Right atrium auricular region (tissue), 2 donors: ENCODE measurements around the gene KCNB1. TPM values are rescaled to one million over a fixed set of nuclear protein-coding genes. Genes with fewer than 3 reads are reported as not detected.
A peak's percentile ranks its signal among the peaks of the same experiment; 100 is the strongest.

Source experiments
- DNase-seq: peaks from one replicate; pipeline ENCODE4 v3.0.0-alpha.2; 2019; ENCODE audit warnings: low spot score
- H3K27ac ChIP-seq, 2 donors: fragments of 200-600 bp; sonication (generic); 1 replicate in 1 of 2; 2 replicates in 1 of 2; pipeline ENCODE4 v1.5.1; 2016 to 2019
- H3K27me3 ChIP-seq, 2 donors: fragments of 200-600 bp; sonication (generic); one replicate each; pipeline versions ENCODE4 v1.5.1 to v1.6.0; 2017 to 2019
- H3K36me3 ChIP-seq: fragments of 200-600 bp; sonication (generic); one replicate; pipeline ENCODE4 v1.5.1; 2016
- H3K4me1 ChIP-seq, 2 donors: fragments of 200-600 bp; sonication (generic); one replicate each; pipeline versions ENCODE4 v1.5.1 to v1.6.0; 2017 to 2019
- H3K4me3 ChIP-seq, 2 donors: fragments of 200-600 bp; sonication (generic); 1 replicate in 1 of 2; 2 replicates in 1 of 2; pipeline ENCODE4 v1.5.1; 2017 to 2019; ENCODE audit warnings: mild to moderate bottlenecking in 1 of 2, moderate library complexity in 1 of 2
- H3K9me3 ChIP-seq, 2 donors: fragments of 200-600 bp; sonication (generic); one replicate each; pipeline ENCODE4 v1.5.1; 2019
- total RNA-seq, 2 donors: library from RNA; depleted of rRNA; stranded (reverse); fragments of >200 nt; gene quantifications; one replicate each; pipeline ENCODE4 v1.1.0, GENCODE V29; 2016
- TF ChIP-seq, protein P1 (sequence below), 2 donors: fragments of 200-600 bp; sonication (generic); IDR thresholded peaks; one replicate each; pipeline ENCODE4 v1.5.1; 2019; ENCODE audit warnings: antibody characterized with exemption in 2 of 2

Gene KCNB1
- total RNA-seq, 2 donors from 2014 or later = 1.4 to 2.7 TPM

GRCh38 chr20:49330701-49331615 lies 151.5 kb downstream of the KCNB1 start:
- DNase-seq = no peak
- Histone ChIP-seq H3K27me3 (no peaks in the 10 kb centered on the region), H3K4me3 (no peak overlapping the region), H3K36me3 (no peaks in the 10 kb centered on the region), H3K27ac (no peak overlapping the region), H3K9me3 (no peaks in the 10 kb centered on the region), H3K4me1 (no peaks in the 10 kb centered on the region)
- TF ChIP-seq, protein P1, sequence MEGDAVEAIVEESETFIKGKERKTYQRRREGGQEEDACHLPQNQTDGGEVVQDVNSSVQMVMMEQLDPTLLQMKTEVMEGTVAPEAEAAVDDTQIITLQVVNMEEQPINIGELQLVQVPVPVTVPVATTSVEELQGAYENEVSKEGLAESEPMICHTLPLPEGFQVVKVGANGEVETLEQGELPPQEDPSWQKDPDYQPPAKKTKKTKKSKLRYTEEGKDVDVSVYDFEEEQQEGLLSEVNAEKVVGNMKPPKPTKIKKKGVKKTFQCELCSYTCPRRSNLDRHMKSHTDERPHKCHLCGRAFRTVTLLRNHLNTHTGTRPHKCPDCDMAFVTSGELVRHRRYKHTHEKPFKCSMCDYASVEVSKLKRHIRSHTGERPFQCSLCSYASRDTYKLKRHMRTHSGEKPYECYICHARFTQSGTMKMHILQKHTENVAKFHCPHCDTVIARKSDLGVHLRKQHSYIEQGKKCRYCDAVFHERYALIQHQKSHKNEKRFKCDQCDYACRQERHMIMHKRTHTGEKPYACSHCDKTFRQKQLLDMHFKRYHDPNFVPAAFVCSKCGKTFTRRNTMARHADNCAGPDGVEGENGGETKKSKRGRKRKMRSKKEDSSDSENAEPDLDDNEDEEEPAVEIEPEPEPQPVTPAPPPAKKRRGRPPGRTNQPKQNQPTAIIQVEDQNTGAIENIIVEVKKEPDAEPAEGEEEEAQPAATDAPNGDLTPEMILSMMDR (IDR thresholded peaks at IDR 0.05) = no peak

GRCh38 chr20:49328790-49329189 lies 153.7 kb downstream of the KCNB1 start:
- H3K27me3 ChIP-seq = no peaks in the 10 kb centered on the region
- TF ChIP-seq, protein P1 (IDR thresholded peaks at IDR 0.05) = no peak
- no peaks in the 10 kb centered on the region for H3K4me1 ChIP-seq
- no peak overlapping the region for H3K4me3 ChIP-seq
- DNase-seq = no peak
- no peaks in the 10 kb centered on the region for H3K9me3 ChIP-seq
- H3K27ac ChIP-seq = no peak overlapping the region
- H3K36me3 ChIP-seq = no peaks in the 10 kb centered on the region

GRCh38 chr20:49326026-49326425 lies 156.4 kb downstream of the KCNB1 start:
- Histone ChIP-seq H3K27me3 (no peaks in the 10 kb centered on the region), H3K4me3 (no peak overlapping the region), H3K27ac (no peak overlapping the region), H3K9me3 (no peaks in the 10 kb centered on the region), H3K4me1 (no peaks in the 10 kb centered on the region), H3K36me3 (no peaks in the 10 kb centered on the region)
- TF ChIP-seq, protein P1 (IDR thresholded peaks at IDR 0.05) = no peak
- no peak for DNase-seq

DNA sequence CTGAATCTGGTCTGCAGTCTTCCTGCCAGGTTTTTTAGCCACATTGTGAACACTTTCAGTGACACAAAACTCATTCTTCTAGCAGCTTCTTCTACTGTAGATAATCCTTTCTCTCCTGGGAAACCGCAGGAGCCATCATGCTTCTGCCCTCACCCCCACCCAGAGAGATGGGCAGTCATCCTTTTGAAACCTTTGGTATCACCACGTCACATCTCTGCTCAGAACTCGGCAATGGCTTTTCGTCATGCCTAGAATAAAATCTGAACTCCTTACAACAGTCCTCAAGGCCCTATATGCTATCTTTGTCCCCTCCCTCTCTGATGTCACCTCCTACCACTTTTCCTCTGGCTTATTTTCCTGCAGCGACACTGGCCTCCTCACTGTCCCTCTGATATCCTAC lies 158.2 kb downstream of the KCNB1 start:
- TF ChIP-seq, protein P1 (IDR thresholded peaks at IDR 0.05) = no peak
- Histone ChIP-seq H3K27ac (no peak overlapping the region), H3K27me3 (peaks cover 0 to 5% of the 10 kb centered on the region in 2 donors), H3K4me1 (peaks cover 0 to 4% of the 10 kb centered on the region in 2 donors), H3K36me3 (no peaks in the 10 kb centered on the region), H3K9me3 (no peaks in the 10 kb centered on the region), H3K4me3 (no peak overlapping the region)
- DNase-seq = no peak

DNA sequence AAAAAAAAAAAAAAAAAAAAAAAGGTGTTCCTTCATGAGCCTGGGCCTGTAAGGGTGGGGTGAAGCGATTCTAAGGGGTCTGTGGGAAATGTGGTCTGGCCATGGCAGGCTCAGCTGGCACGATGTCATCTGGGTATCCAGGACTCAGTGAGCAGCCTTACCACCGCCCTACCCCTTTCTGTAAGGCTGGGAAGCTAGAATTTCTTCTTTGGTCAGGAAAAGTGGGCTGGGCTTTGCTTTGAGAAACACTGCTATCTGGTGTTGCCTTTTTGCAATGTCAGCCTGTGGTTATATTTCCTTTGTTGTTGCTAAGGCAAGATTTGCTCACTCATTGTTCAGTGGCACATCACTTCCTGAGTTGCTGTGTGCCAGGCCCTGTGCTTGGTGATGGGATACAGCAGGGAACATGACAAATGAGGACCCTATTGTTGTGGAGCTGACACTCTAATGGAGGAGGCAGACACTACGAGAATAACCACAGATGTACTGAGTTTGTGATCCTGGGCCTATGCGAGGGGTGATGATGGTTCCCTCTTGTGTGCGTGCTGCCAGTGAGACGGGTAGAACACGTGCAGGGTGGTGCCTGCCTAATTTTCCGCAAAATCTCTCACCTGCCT lies 158.7 kb downstream of the KCNB1 start:
- H3K4me1 ChIP-seq = peaks cover 0 to 10% of the 10 kb centered on the region in 2 donors
- no peak for DNase-seq
- H3K27me3 ChIP-seq = peaks cover 2 to 9% of the 10 kb centered on the region in 2 donors
- no peaks in the 10 kb centered on the region for H3K9me3 ChIP-seq
- no peaks in the 10 kb centered on the region for H3K36me3 ChIP-seq
- no peak overlapping the region for H3K27ac ChIP-seq
- TF ChIP-seq, protein P1 (IDR thresholded peaks at IDR 0.05) = peak in 1 of 2 donors; percentile 34
- H3K4me3 ChIP-seq = no peak overlapping the region
